ENCODE measurements around the gene GNAS. TPM values are rescaled to one million over a fixed set of nuclear protein-coding genes. Genes with fewer than 3 reads are reported as not detected.

Gene GNAS
- polyA plus RNA-seq, 1 experiment: 1,537 TPM

- TF ChIP-seq, protein P1, sequence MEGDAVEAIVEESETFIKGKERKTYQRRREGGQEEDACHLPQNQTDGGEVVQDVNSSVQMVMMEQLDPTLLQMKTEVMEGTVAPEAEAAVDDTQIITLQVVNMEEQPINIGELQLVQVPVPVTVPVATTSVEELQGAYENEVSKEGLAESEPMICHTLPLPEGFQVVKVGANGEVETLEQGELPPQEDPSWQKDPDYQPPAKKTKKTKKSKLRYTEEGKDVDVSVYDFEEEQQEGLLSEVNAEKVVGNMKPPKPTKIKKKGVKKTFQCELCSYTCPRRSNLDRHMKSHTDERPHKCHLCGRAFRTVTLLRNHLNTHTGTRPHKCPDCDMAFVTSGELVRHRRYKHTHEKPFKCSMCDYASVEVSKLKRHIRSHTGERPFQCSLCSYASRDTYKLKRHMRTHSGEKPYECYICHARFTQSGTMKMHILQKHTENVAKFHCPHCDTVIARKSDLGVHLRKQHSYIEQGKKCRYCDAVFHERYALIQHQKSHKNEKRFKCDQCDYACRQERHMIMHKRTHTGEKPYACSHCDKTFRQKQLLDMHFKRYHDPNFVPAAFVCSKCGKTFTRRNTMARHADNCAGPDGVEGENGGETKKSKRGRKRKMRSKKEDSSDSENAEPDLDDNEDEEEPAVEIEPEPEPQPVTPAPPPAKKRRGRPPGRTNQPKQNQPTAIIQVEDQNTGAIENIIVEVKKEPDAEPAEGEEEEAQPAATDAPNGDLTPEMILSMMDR (IDR thresholded peaks at IDR 0.05; ENCODE audit: insufficient read depth, low read depth, low read length): no peak
- DNase-seq (ENCODE audit: low read depth): no peak
- CTCF ChIA-PET: no interaction called here
Measured at GRCh38 chr20:58822149-58822548, 30.4 kb upstream of the GNAS start.

GRCh38 chr20:58822748-58823730, 29.5 kb upstream of the GNAS start:
- TF ChIP-seq, protein P1 (IDR thresholded peaks at IDR 0.05; ENCODE audit: insufficient read depth, low read depth, low read length): no peak
- no peak for DNase-seq (ENCODE audit: low read depth)
- Histone ChIP-seq H3K36me3 (ENCODE audit: control insufficient read depth, insufficient read depth, low read length) (no peaks in the 10 kb centered on the region), H3K27me3 (ENCODE audit: control insufficient read depth, insufficient read depth, low read length) (no peaks in the 10 kb centered on the region), H3K4me3 (ENCODE audit: low read depth, low read length) (no peak overlapping the region)
- CTCF ChIA-PET: no interaction called here
- POLR2A ChIA-PET: no interaction called here

More at GRCh38 chr20:58822149-58822548, 30.4 kb upstream of the GNAS start:
- no peaks in the 10 kb centered on the region for H3K36me3 ChIP-seq (ENCODE audit: control insufficient read depth, insufficient read depth, low read length)
- no peaks in the 10 kb centered on the region for H3K27me3 ChIP-seq (ENCODE audit: control insufficient read depth, insufficient read depth, low read length)
- POLR2A ChIA-PET: no interaction called here
- no peak overlapping the region for H3K4me3 ChIP-seq (ENCODE audit: low read depth, low read length)

GRCh38 chr20:58824843-58825242, 27.7 kb upstream of the GNAS start:
- no peak overlapping the region for H3K4me3 ChIP-seq (ENCODE audit: low read depth, low read length)
- TF ChIP-seq, protein P1 (IDR thresholded peaks at IDR 0.05; ENCODE audit: insufficient read depth, low read depth, low read length): no peak
- no peaks in the 10 kb centered on the region for H3K36me3 ChIP-seq (ENCODE audit: control insufficient read depth, insufficient read depth, low read length)
- ChIA-PET CTCF (interaction anchor here (1.4 kb wide), 1 partner anchor 14 kb away, joined by 3 read pairs; no protein-coding TSS in a partner anchor), POLR2A (no interaction called here)
- no peak for DNase-seq (ENCODE audit: low read depth)
- H3K27me3 ChIP-seq (ENCODE audit: control insufficient read depth, insufficient read depth, low read length): no peaks in the 10 kb centered on the region

DNA sequence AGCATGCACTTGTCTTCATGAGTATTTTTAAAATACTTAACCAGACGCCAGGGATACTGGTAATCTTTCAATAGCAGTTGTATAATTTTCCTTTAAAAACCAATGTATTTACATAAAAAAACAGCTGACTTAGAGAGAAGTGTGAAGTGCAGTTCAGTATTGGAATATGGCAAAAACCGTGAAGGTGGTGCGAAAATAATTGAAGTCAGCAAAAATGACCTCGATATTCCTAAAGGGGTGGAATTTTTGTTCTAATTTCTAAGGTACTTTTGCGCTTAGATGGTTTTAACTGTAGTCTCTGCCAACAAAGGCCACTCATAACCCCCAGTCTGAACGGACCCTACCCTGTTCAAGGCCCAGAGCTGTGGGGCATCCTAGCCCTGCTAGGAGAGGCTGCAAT, 27.1 kb upstream of the GNAS start:
- Histone ChIP-seq H3K4me3 (ENCODE audit: low read depth, low read length) (no peak overlapping the region), H3K36me3 (ENCODE audit: control insufficient read depth, insufficient read depth, low read length) (no peaks in the 10 kb centered on the region), H3K27me3 (ENCODE audit: control insufficient read depth, insufficient read depth, low read length) (no peaks in the 10 kb centered on the region)
- ChIA-PET CTCF (interaction anchor here (1.4 kb wide), 1 partner anchor 14 kb away, joined by 3 read pairs; no protein-coding TSS in a partner anchor), POLR2A (no interaction called here)
- DNase-seq (ENCODE audit: low read depth): no peak
- TF ChIP-seq, protein P1 (IDR thresholded peaks at IDR 0.05; ENCODE audit: insufficient read depth, low read depth, low read length): no peak

GRCh38 chr20:58826271-58826670, 26.2 kb upstream of the GNAS start:
- no peak for DNase-seq (ENCODE audit: low read depth)

More at GRCh38 chr20:58826271-58826670, 26.2 kb upstream of the GNAS start:
- H3K27me3 ChIP-seq (ENCODE audit: control insufficient read depth, insufficient read depth, low read length): no peaks in the 10 kb centered on the region
- CTCF ChIA-PET: no interaction called here
- TF ChIP-seq, protein P1 (IDR thresholded peaks at IDR 0.05; ENCODE audit: insufficient read depth, low read depth, low read length): no peak
- POLR2A ChIA-PET: no interaction called here
- H3K4me3 ChIP-seq (ENCODE audit: low read depth, low read length): no peak overlapping the region
- no peaks in the 10 kb centered on the region for H3K36me3 ChIP-seq (ENCODE audit: control insufficient read depth, insufficient read depth, low read length)

All from BJ (cell line).